Omental fat pad (tissue), 4 donors: ENCODE data around the gene RIN3. TPM values are rescaled to one million over a fixed set of nuclear protein-coding genes. Genes with fewer than 3 reads are reported as not detected.
A peak's percentile ranks its signal among the peaks of the same experiment; 100 is the strongest.

Experiments
- ATAC-seq: fragments of 150-250 bp; one replicate; pipeline ENCODE4 v1.9.1; 2016; ENCODE audit warnings: mild to moderate bottlenecking, moderate library complexity; ENCODE audit not compliant: low FRiP score
- DNase-seq: peaks from one replicate; pipeline ENCODE4 v3.0.0-alpha.2; 2019; ENCODE audit warnings: low spot score
- total RNA-seq, 4 donors: library from RNA; depleted of rRNA; stranded (reverse); fragments of >200 nt; gene quantifications; one replicate each; pipeline ENCODE4 v1.1.0, GENCODE V29; 2016
- TF ChIP-seq, protein P1 (sequence below), 3 donors: fragments of 450-650 bp; IDR thresholded peaks; one replicate each; pipeline ENCODE4 v1.5.1; 2016 to 2017; ENCODE audit warnings: antibody characterized with exemption in 3 of 3, mild to moderate bottlenecking in 3 of 3, moderate library complexity in 2 of 3

RIN3 gene
- total RNA-seq, 4 donors from 2014 or later, result 11.6 to 36.3 (median 20.2) TPM

DNA sequence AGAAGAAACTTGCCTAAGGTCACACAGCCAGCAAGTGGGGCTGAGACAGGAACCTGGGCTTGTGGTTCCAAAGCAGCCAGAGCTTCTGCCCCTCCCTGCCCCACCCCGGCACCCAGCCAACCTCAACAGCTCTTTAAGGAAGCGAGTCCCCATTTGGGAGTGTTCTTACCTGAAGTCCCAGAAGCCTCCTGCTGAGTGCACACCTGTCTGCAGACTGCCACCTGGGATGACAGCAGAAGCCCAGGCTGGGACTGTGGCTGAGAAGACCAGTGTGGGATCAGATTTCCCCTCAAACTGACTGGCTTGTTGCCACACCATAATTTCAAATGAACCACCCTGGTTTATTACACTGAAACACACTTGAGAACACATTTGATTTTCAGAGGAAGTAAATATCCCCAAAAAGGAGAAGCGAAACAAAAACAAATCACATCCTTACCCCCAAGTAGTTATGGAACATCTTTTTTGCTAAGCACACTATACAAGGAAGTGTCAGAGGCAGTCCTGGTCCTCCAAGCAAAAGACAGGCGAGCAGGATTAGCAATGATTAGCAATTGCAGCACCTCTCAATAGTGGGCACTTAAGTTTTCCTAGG lies 6.3 kb upstream of the RIN3 start:
- TF ChIP-seq, protein P1, sequence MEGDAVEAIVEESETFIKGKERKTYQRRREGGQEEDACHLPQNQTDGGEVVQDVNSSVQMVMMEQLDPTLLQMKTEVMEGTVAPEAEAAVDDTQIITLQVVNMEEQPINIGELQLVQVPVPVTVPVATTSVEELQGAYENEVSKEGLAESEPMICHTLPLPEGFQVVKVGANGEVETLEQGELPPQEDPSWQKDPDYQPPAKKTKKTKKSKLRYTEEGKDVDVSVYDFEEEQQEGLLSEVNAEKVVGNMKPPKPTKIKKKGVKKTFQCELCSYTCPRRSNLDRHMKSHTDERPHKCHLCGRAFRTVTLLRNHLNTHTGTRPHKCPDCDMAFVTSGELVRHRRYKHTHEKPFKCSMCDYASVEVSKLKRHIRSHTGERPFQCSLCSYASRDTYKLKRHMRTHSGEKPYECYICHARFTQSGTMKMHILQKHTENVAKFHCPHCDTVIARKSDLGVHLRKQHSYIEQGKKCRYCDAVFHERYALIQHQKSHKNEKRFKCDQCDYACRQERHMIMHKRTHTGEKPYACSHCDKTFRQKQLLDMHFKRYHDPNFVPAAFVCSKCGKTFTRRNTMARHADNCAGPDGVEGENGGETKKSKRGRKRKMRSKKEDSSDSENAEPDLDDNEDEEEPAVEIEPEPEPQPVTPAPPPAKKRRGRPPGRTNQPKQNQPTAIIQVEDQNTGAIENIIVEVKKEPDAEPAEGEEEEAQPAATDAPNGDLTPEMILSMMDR (IDR thresholded peaks at IDR 0.05), result no peak
- DNase-seq (no peak), ATAC-seq (no peak)

DNA sequence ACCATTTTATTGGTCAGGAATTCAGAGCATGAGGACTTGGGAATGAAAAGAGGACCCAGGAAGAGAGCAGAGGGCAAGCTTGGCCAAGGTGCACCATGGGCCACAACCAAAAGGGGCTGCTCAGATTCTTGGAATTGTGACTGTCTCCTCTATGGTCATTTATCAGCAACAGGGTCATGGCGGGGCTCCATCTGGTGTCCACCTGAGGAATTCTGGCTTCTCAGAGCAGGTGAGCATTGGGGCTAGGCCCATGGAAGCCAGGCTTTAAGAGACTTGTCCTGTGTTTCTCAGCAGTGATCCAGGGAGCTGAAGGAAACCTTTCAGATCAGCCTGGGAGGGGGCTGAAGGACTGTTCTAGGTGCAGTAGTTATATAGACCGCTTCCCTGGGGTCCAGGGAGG lies 2.6 kb upstream of the RIN3 start:
- DNase-seq (no peak), ATAC-seq (no peak)
- TF ChIP-seq, protein P1 (IDR thresholded peaks at IDR 0.05), result no peak

DNA sequence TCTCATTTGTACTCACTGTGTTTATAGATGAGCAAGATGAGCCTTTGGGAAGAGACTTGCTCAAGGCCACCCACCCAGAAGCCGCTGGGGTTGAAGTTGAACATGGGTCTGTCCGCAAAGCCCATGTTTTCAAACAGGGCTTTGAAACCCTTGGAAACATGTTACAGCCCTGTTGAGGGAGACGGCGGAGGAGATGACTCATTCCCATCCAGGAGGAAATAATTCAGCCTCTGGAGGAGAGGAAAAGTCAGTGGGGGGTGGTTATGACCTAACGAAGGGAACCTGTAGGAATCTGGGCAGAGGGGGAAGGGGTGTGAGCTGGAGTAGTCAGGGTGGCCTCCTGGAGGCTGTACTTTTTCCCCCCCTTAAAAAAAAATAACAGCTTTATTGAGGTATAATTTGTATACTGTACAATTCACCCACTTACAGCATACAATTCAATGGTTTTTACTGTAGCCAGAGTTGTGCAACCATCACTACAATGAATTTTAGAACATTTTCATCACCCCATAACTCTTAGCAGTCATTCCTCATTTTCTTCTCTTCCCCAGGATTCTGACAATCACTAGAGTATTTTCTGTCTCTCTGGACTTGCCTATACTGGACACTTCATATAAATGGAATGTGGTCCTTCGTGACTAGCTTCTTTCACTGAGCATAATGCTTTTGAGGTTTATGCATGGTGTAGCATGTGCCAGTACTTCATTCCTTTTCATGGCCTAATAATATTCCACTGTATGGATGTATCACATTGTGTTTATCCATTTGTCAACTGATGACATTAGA lies 1.9 kb upstream of the RIN3 start:
- DNase-seq, result no peak
- peak; percentile 73 for ATAC-seq
- TF ChIP-seq, protein P1 (IDR thresholded peaks at IDR 0.05), result no peak

DNA sequence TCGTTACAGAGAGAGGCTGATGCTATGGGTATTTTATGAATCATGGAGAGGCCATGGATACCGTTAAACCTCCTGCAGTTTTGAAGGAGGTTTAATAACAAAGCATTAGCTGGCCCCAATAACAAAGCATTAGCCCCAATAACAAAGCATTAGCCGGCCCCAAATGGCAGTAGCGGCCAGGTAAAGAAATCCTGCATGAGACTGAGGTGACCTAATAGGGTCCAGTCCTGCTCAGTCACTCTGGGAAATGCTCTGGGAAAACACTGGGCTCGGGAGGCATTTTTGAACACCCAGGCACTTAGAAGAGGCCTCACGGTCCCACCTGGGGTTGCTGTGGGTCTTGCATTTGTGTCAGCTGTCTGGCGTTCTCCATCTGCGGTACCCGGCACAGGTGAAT lies 776 bp upstream of the RIN3 start:
- ATAC-seq (no peak), DNase-seq (no peak)
- TF ChIP-seq, protein P1 (IDR thresholded peaks at IDR 0.05), result no peak

DNA sequence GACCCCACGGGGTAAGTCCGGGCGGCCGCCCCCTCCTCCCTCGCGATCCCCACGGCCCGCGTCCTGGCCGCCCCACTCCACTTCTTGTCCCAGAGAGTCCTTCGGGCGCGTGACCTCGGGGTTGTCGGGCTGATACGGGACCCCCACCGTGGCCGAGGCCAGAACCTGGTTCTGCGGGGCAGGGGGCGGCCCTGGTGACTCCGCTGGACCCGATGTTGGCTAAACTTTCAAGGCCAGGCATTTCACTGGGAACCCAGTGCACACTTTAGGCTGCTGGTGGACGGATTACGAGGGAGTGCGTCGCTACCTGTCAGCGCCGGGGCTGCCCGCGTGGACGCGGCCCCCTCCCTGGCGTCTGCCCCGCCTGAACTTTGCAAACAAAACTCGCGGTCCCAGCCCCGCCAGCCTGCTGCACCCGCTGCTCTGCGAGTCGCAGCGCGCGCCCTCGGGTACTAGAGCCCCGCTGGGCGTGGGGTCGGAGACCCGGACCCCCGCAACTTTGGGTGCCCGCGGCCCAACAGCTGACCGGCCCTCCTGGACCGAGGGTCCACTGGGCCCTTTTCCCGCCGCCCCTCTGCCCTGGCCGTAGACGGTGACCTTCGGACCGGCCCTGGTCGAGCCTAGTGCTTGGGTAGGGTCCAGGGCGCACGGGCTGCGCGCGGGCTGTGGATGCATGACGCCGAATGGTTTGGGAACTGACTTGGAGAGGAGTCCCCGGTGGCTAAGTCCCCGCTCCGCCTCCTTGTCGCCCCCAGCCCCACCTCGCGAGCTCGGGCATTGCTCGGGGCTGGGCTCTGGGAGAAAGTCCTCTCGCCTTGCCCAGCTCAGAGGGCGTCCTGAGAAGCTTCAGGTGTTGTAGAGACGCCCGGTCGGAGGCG lies 624 bp downstream of the RIN3 start:
- peak; percentile 21 for ATAC-seq
- DNase-seq, result no peak
- TF ChIP-seq, protein P1 (IDR thresholded peaks at IDR 0.05), result no peak

DNA sequence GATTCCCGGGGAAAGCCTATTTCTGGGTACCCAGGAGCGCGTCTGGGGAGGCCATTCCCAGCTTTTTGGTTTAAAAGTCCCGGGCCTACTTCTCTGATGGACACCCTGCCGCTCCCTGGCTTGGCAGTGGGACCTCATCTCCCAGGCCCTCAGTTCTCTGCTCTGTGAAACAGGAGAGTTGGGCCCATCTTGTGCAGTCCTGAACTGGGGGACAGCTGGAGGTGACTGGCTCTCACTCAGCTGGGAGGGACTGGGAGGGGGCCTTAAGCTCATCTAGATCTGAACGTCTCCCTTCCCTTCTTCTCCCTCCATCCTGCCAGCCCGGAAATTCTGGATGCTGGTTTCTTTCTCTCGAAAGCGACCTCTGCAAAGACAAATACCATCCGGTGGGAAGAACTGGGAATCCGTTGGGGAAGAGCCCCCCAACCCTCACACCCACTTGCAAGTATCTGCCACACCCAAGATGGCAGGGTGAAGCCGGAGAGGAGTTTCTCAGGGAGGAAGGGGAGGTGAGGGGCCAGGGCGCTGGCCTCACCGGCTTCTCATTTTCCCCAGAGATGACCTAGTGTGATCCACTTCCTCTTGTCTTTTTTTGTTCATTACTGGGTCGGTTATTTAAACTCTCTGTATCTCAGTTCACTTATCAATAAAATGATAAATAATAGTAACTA lies 1.4 kb downstream of the RIN3 start:
- TF ChIP-seq, protein P1 (IDR thresholded peaks at IDR 0.05), result no peak
- ATAC-seq (no peak), DNase-seq (no peak)
